Right lobe of liver (tissue), 4 donors: ENCODE results near the gene SIN3A.

Experiments
- CTCF ChIP-seq, 4 donors: fragments of 200-600 bp in 3 of 4; fragments of 450-650 bp in 1 of 4; IDR thresholded peaks; one replicate each; pipeline versions ENCODE4 v1.5.1 to v1.8.0; 2016 to 2022; ENCODE audit warnings: antibody characterized with exemption in 4 of 4, mild to moderate bottlenecking in 2 of 4
- POLR2A ChIP-seq: fragments of 450-650 bp; IDR thresholded peaks from one replicate; pipeline ENCODE4 v1.6.1; 2017; ENCODE audit warnings: antibody characterized with exemption, mild to moderate bottlenecking
- donor health status: DM: no; HTN: no; CAD: no.
- donor health status: DM: no; HTN: no; CAD: no.
- donor health status: DM: no; HTN: yes; CAD: no.

GRCh38 chr15:75403892-75404291 lies 47.6 kb downstream of the SIN3A start:
- TF ChIP-seq CTCF (IDR thresholded peaks at IDR 0.05) (no peak), POLR2A (no peak)
